Naive thymus-derived CD4-positive, alpha-beta T cell (primary cell): ENCODE data around the gene BCL2. TPM values are rescaled to one million over a fixed set of nuclear protein-coding genes. Genes with fewer than 3 reads are reported as not detected.
A peak's percentile ranks its signal among the peaks of the same experiment; 100 is the strongest.

Experiments
- ATAC-seq: fragments of 150-1000 bp; cut with Tn5 transposase; 2 replicates; pipeline ENCODE4 v1.10.0; 2021; ENCODE audit warnings: mild to moderate bottlenecking, moderate library complexity
- CTCF ChIA-PET: fragments of 350-600 bp; sonication (Branson Sonifier 250); formaldehyde crosslinking; loops from one replicate; lab custom pipeline; 2021; ENCODE audit warnings: antibody characterized with exemption; lab: Charles Lee
- POLR2A ChIA-PET: fragments of 350-600 bp; sonication (Branson Sonifier 250); formaldehyde crosslinking; loops from one replicate; lab custom pipeline; 2021; ENCODE audit warnings: antibody characterized with exemption, inconsistent platforms; lab: Charles Lee
- DNase-seq, 9 donors: peaks; one replicate each; pipeline versions ENCODE4 v3.0.0 to v3.0.0-alpha.2; 2020 to 2022; ENCODE audit warnings: mixed read lengths in 1 of 9
- H3K27ac ChIP-seq: one replicate; pipeline ENCODE4 v1.7.0; 2013; ENCODE audit warnings: mild to moderate bottlenecking, low read depth, low read length, moderate library complexity
- H3K27me3 ChIP-seq, 2 donors: one replicate each; pipeline ENCODE4 v1.7.0; 2013; ENCODE audit warnings: low read length in 2 of 2, mild to moderate bottlenecking in 2 of 2, moderate library complexity in 2 of 2; ENCODE audit not compliant: control insufficient read depth in 2 of 2, insufficient read depth in 2 of 2
- H3K36me3 ChIP-seq, 3 experiments: 1 replicate in 2 of 3; 2 replicates in 1 of 3; pipeline ENCODE4 v1.7.0; 2013; ENCODE audit warnings: low read length in 3 of 3, mild to moderate bottlenecking in 3 of 3, moderate library complexity in 1 of 3; ENCODE audit not compliant: insufficient read depth in 3 of 3, control insufficient read depth in 2 of 3
- H3K4me1 ChIP-seq, 2 donors: one replicate each; pipeline ENCODE4 v1.7.0; 2013; ENCODE audit warnings: low read length in 2 of 2, mild to moderate bottlenecking in 2 of 2, moderate library complexity in 1 of 2; ENCODE audit not compliant: control insufficient read depth in 2 of 2, insufficient read depth in 2 of 2
- H3K4me3 ChIP-seq: 2 replicates; pipeline ENCODE4 v1.7.0; 2013; ENCODE audit warnings: mild to moderate bottlenecking, low read length
- H3K9me3 ChIP-seq, 3 experiments: 1 replicate in 2 of 3; 2 replicates in 1 of 3; pipeline ENCODE4 v1.7.0; 2013; ENCODE audit warnings: low read length in 3 of 3; ENCODE audit not compliant: control insufficient read depth in 2 of 3
- H3K27ac Mint-ChIP-seq, 9 donors: one replicate each; pipeline ENCODE4 v1.8.0; 2020 to 2022; ENCODE audit warnings: mixed read lengths in 9 of 9, mild to moderate bottlenecking in 8 of 9, moderate library complexity in 5 of 9, inconsistent platforms in 2 of 9
- H3K27me3 Mint-ChIP-seq, 5 donors: one replicate each; pipeline ENCODE4 v1.8.0; 2021 to 2022; ENCODE audit warnings: mixed read lengths in 5 of 5, mild to moderate bottlenecking in 1 of 5
- H3K36me3 Mint-ChIP-seq, 5 donors: one replicate each; pipeline ENCODE4 v1.8.0; 2020 to 2022; ENCODE audit warnings: mixed read lengths in 5 of 5, mild to moderate bottlenecking in 3 of 5, inconsistent platforms in 1 of 5
- H3K4me1 Mint-ChIP-seq, 7 donors: one replicate each; pipeline ENCODE4 v1.8.0; 2020 to 2022; ENCODE audit warnings: mixed read lengths in 7 of 7, mild to moderate bottlenecking in 3 of 7, inconsistent platforms in 1 of 7
- H3K4me3 Mint-ChIP-seq, 10 donors: one replicate each; pipeline ENCODE4 v1.8.0; 2020 to 2022; ENCODE audit warnings: mild to moderate bottlenecking in 10 of 10, mixed read lengths in 10 of 10, moderate library complexity in 6 of 10, inconsistent platforms in 2 of 10
- H3K9me3 Mint-ChIP-seq, 11 donors: one replicate each; pipeline ENCODE4 v1.8.0; 2020 to 2022; ENCODE audit warnings: mixed read lengths in 11 of 11, mild to moderate bottlenecking in 4 of 11, inconsistent platforms in 1 of 11, moderate library complexity in 1 of 11
- intact Hi-C, 2 donors: fragments of 100-400 bp; cut with micrococcal nuclease; formaldehyde crosslinking; loops; one replicate each; pipeline ENCODE4 v1.15.1; 2023
- polyA plus RNA-seq, 2 donors: library from polyadenylated mRNA; unstranded; fragments of 300-500 nt; fragmentation: Illumina TruSeq; gene quantifications; one replicate each; pipeline ENCODE4 v1.2.3, GENCODE V29; 2021
- total RNA-seq, 6 experiments: library from RNA in 5 of 6; stranded (reverse) in 5 of 6; gene quantifications; 1 replicate in 5 of 6; 2 replicates in 1 of 6; pipeline ENCODE4 v1.2.3 and lab custom pipeline; 2021 to 2026

BCL2 gene
- total and polyA plus RNA-seq, 7 experiments from 2014 or later = 32.7 to 154 (median 40.1) TPM

- H3K4me3 Mint-ChIP-seq = no peak overlapping the region
- H3K36me3 ChIP-seq = no peaks in the 10 kb centered on the region
- no peaks in the 10 kb centered on the region for H3K27me3 Mint-ChIP-seq
- peaks cover 19 to 49% (median 33%) of the 10 kb centered on the region in 7 donors for H3K4me1 Mint-ChIP-seq
- H3K9me3 Mint-ChIP-seq = no peaks in the 10 kb centered on the region
- POLR2A ChIA-PET = interaction anchor here (0.7 to 2.1 kb wide), 9 partner anchors 10 to 118 kb away, joined by 3 to 9 read pairs (median 7); no protein-coding TSS in a partner anchor
- H3K36me3 Mint-ChIP-seq = peaks cover 0 to 17% (median 0%) of the 10 kb centered on the region in 5 donors
- H3K4me3 ChIP-seq = peak overlapping the region; percentile 63
- H3K27ac ChIP-seq = peak overlapping the region; percentile 73
- H3K27me3 ChIP-seq = no peaks in the 10 kb centered on the region
- DNase-seq = peak in 7 of 9 donors; percentile 57 to 82 (median 74)
- peak; percentile 84 for ATAC-seq
- H3K27ac Mint-ChIP-seq = no peak overlapping the region
- intact Hi-C loops = loop anchor here (1.0 to 5.0 kb wide), 9 partner anchors 14 to 182 kb away; partner anchors contain the start of gene KDSR (in 1 of the 2)
- H3K9me3 ChIP-seq = no peaks in the 10 kb centered on the region
- CTCF ChIA-PET = interaction anchor here (1.2 to 1.4 kb wide), 3 partner anchors 36 to 45 kb away, joined by 3 to 6 read pairs (median 4); no protein-coding TSS in a partner anchor
- H3K4me1 ChIP-seq = peaks cover 37 to 71% of the 10 kb centered on the region in 2 donors
Observed at GRCh38 chr18:63199743-63200241, 119.8 kb downstream of the BCL2 start.

- Mint-ChIP-seq H3K36me3 (peaks cover 0 to 17% (median 0%) of the 10 kb centered on the region in 5 donors), H3K4me3 (no peak overlapping the region), H3K9me3 (no peaks in the 10 kb centered on the region), H3K27me3 (no peaks in the 10 kb centered on the region), H3K4me1 (peaks cover 12 to 43% (median 27%) of the 10 kb centered on the region in 7 donors), H3K27ac (no peak overlapping the region)
- no peaks in the 10 kb centered on the region for H3K36me3 ChIP-seq
- H3K27me3 ChIP-seq = no peaks in the 10 kb centered on the region
- CTCF ChIA-PET = interaction anchor here (1.2 kb wide), 1 partner anchor 35 kb away, joined by 4 read pairs; no protein-coding TSS in a partner anchor
- no peak for DNase-seq
- POLR2A ChIA-PET = interaction anchor here (1.9 to 2.1 kb wide), 2 partner anchors 43 to 119 kb away, joined by 7 to 9 read pairs; no protein-coding TSS in a partner anchor
- H3K4me1 ChIP-seq = peaks cover 35 to 64% of the 10 kb centered on the region in 2 donors
- no peak for ATAC-seq
- H3K9me3 ChIP-seq = no peaks in the 10 kb centered on the region
- peak overlapping the region; percentile 63 for H3K4me3 ChIP-seq
- H3K27ac ChIP-seq = peak overlapping the region; percentile 73
- intact Hi-C loops = loop anchor here (1.0 to 5.0 kb wide), 3 partner anchors 32 to 182 kb away; partner anchors contain the start of gene KDSR (in 1 of the 2)
Observed at GRCh38 chr18:63198868-63199742, 120.5 kb downstream of the BCL2 start.

- Histone ChIP-seq H3K4me3 (peak overlapping the region; percentile 63), H3K27ac (peak overlapping the region; percentile 73), H3K9me3 (no peaks in the 10 kb centered on the region), H3K27me3 (no peaks in the 10 kb centered on the region), H3K36me3 (no peaks in the 10 kb centered on the region), H3K4me1 (peaks cover 31 to 56% of the 10 kb centered on the region in 2 donors)
- H3K27ac Mint-ChIP-seq = no peak overlapping the region
- no peaks in the 10 kb centered on the region for H3K27me3 Mint-ChIP-seq
- H3K4me3 Mint-ChIP-seq = no peak overlapping the region
- ChIA-PET POLR2A (interaction anchor here (0.7 to 4.9 kb wide), 11 partner anchors 11 to 120 kb away, joined by 3 to 52 read pairs (median 12); partner anchors contain the start of gene BCL2), CTCF (interaction anchor here (0.8 to 3.0 kb wide), 4 partner anchors 41 to 120 kb away, joined by 3 to 20 read pairs (median 5); partner anchors contain the start of gene BCL2)
- no peak for ATAC-seq
- H3K9me3 Mint-ChIP-seq = no peaks in the 10 kb centered on the region
- peaks cover 0 to 14% (median 2%) of the 10 kb centered on the region in 5 donors for H3K36me3 Mint-ChIP-seq
- DNase-seq = no peak
- intact Hi-C loops = loop anchor here in 1 of 2 donors (5.0 kb wide), 2 partner anchors 169 to 181 kb away; partner anchors contain the start of gene KDSR
- peaks cover 10 to 43% (median 23%) of the 10 kb centered on the region in 7 donors for H3K4me1 Mint-ChIP-seq
Observed at GRCh38 chr18:63198098-63198760, 121.3 kb downstream of the BCL2 start.

- peak overlapping the region; percentile 73 for H3K27ac ChIP-seq
- H3K4me3 ChIP-seq = peak overlapping the region; percentile 63
Observed at GRCh38 chr18:63197246-63197869, 122.2 kb downstream of the BCL2 start.

GRCh38 chr18:63195326-63196159, 124.0 kb downstream of the BCL2 start:
- H3K36me3 ChIP-seq = no peaks in the 10 kb centered on the region
- H3K4me1 Mint-ChIP-seq = peaks cover 17 to 43% (median 25%) of the 10 kb centered on the region in 7 donors
- ATAC-seq (no peak), DNase-seq (no peak)
- ChIA-PET CTCF (interaction anchor here (1.9 to 3.0 kb wide), 2 partner anchors 42 to 123 kb away, joined by 6 to 20 read pairs; partner anchors contain the start of gene BCL2), POLR2A (interaction anchor here (0.5 to 4.9 kb wide), 17 partner anchors 10 to 131 kb away, joined by 3 to 52 read pairs (median 6); partner anchors contain the start of gene BCL2)
- no peak overlapping the region for H3K4me3 Mint-ChIP-seq
- intact Hi-C loops = loop anchor here (2.0 to 5.0 kb wide), 4 partner anchors 15 to 178 kb away; partner anchors contain the start of gene KDSR (in 1 of the 2)
- no peak overlapping the region for H3K27ac ChIP-seq
- H3K9me3 ChIP-seq = no peaks in the 10 kb centered on the region
- peaks cover 0 to 5% (median 0%) of the 10 kb centered on the region in 11 donors for H3K9me3 Mint-ChIP-seq
- peaks cover 4 to 24% (median 9%) of the 10 kb centered on the region in 5 donors for H3K36me3 Mint-ChIP-seq
- no peaks in the 10 kb centered on the region for H3K27me3 Mint-ChIP-seq
- peak overlapping the region in 3 of 9 donors; percentile 35 to 63 (median 37) for H3K27ac Mint-ChIP-seq
- no peaks in the 10 kb centered on the region for H3K27me3 ChIP-seq
- peaks cover 24 to 36% of the 10 kb centered on the region in 2 donors for H3K4me1 ChIP-seq
- no peak overlapping the region for H3K4me3 ChIP-seq

More at GRCh38 chr18:63197246-63197869, 122.2 kb downstream of the BCL2 start:
- intact Hi-C loops = loop anchor here (1.0 to 5.0 kb wide), 9 partner anchors 8 to 180 kb away; partner anchors contain the start of gene KDSR (in 1 of the 2)
- ChIA-PET POLR2A (interaction anchor here (0.6 to 4.9 kb wide), 20 partner anchors 8 to 121 kb away, joined by 3 to 52 read pairs (median 6); partner anchors contain the start of gene BCL2), CTCF (interaction anchor here (0.8 to 3.0 kb wide), 8 partner anchors 10 to 121 kb away, joined by 3 to 20 read pairs (median 4); partner anchors contain the start of gene BCL2)
- Mint-ChIP-seq H3K27me3 (no peaks in the 10 kb centered on the region), H3K4me1 (peaks cover 11 to 43% (median 21%) of the 10 kb centered on the region in 7 donors), H3K9me3 (no peaks in the 10 kb centered on the region), H3K4me3 (no peak overlapping the region), H3K27ac (no peak overlapping the region), H3K36me3 (peaks cover 0 to 20% (median 4%) of the 10 kb centered on the region in 5 donors)
- H3K36me3 ChIP-seq = no peaks in the 10 kb centered on the region
- no peaks in the 10 kb centered on the region for H3K9me3 ChIP-seq
- peaks cover 31 to 47% of the 10 kb centered on the region in 2 donors for H3K4me1 ChIP-seq
- no peaks in the 10 kb centered on the region for H3K27me3 ChIP-seq
- peak; percentile 21 for ATAC-seq
- peak in 3 of 9 donors; percentile 16 to 31 (median 24) for DNase-seq
